ENCODE data around the gene POU6F2.

DNA sequence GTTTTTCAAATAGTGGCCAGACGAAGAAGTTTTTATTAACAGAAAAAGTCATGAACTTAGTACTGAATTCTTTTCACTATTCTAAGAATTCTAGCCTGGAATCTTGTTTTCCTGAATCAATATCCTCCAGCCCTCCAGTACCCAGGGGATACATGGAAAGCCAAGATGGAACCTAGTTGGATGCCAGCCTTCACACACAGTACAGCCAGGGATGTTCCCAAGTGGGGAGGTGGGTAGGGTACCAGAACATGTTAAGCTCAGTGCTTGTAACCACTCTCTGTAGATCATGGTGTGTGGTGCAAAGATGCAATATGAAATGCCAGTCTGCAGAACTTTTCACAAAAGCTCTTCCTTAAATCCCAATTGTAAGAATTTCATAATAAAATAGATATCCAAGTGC, 128.0 kb downstream of the POU6F2 start:
- TF ChIP-seq CTCF (IDR thresholded peaks at IDR 0.05) = no peak
- no peak for TF ChIP-seq POLR2A (IDR thresholded peaks at IDR 0.05)
